ENCODE results near the gene SLF2. TPM values are rescaled to one million over a fixed set of nuclear protein-coding genes. Genes with fewer than 3 reads are reported as not detected.

Gene SLF2
- total and polyA plus RNA-seq, 12 donors = 4.8 to 23.6 (median 18.3) TPM

DNA sequence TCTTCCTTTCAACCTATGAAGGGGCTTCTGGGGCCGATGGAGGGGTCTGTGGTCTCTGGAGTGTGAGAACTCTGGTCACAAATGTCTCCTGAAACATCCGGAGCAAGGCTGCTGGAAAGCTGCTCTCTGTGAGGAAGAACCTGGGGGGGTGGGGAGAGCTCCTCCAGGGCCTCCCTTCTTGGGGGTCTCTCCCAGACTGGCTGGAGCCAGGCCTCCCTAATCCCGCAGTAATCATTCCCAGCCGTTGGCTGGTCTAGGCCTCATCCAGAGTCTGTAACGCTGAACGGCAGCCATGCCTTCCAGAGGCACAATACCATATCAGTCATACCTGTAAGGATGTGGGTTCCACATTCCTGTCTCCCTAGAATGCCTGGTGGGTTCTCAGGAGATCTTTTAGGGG is 82.4 kb downstream of the SLF2 start:
- 53 to 65% methylated on average over 6 of the region's 6 CpGs for WGBS, 2 donors
- H3K36me3 ChIP-seq = peaks cover 0 to 40% (median 7%) of the 10 kb centered on the region in 9 donors
- H3K4me3 ChIP-seq = no peak overlapping the region
- DNase-seq (no peak), ATAC-seq (no peak)
- H3K27ac ChIP-seq = no peak overlapping the region
- TF ChIP-seq, protein P1, sequence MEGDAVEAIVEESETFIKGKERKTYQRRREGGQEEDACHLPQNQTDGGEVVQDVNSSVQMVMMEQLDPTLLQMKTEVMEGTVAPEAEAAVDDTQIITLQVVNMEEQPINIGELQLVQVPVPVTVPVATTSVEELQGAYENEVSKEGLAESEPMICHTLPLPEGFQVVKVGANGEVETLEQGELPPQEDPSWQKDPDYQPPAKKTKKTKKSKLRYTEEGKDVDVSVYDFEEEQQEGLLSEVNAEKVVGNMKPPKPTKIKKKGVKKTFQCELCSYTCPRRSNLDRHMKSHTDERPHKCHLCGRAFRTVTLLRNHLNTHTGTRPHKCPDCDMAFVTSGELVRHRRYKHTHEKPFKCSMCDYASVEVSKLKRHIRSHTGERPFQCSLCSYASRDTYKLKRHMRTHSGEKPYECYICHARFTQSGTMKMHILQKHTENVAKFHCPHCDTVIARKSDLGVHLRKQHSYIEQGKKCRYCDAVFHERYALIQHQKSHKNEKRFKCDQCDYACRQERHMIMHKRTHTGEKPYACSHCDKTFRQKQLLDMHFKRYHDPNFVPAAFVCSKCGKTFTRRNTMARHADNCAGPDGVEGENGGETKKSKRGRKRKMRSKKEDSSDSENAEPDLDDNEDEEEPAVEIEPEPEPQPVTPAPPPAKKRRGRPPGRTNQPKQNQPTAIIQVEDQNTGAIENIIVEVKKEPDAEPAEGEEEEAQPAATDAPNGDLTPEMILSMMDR (IDR thresholded peaks at IDR 0.05) = no peak
- no peaks in the 10 kb centered on the region for H3K9me3 ChIP-seq
- H3K27me3 ChIP-seq = no peaks in the 10 kb centered on the region
- H3K4me1 ChIP-seq = peaks cover 4 to 31% (median 18%) of the 10 kb centered on the region in 9 donors
- intact Hi-C loops (cut with DNase I) = loop anchor here in 6 of 10 donors (2.0 to 10.0 kb wide), 5 partner anchors 18 to 70 kb away; partner anchors contain the start of genes KAZALD1 (in 2 of the 6), PDZD7 (in 1 of the 6) and SFXN3 (in 1 of the 6)

DNA sequence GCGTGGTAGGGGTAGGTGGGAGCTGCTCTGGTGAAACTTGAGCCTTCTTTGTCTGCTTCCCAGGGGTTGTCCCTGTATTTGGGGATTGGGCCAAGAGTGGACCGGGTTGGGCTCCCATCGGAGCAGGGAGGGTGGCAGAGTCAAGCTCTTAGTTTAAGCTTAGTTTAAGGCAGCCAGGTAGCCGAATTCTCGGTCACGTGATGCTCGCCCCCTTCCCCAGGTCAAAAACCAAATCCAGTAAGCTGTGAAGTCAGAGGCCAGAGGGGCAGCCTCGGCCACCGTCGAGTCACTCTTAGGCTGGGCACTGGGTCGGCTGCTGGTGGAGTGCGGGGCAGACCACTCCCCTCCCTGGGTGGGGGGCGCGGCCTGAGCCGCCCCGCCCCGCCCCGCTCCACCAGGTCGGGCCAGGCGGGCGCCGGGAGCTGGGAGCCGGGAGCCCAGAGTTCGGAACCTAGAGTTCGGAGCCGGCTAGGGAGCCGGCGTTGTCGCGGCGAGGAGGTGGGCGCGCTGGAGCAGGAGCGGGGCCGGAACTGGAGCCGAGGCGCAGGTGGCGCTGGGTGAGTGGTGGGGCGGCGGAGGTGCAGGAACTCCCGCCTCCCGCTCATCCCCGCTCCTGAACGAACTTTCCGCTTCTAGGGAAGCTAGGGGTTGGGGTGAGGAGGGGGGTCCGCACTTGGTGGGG is 84.1 kb downstream of the SLF2 start:
- peak in 1 of 2 donors; percentile 48 for DNase-seq

DNA sequence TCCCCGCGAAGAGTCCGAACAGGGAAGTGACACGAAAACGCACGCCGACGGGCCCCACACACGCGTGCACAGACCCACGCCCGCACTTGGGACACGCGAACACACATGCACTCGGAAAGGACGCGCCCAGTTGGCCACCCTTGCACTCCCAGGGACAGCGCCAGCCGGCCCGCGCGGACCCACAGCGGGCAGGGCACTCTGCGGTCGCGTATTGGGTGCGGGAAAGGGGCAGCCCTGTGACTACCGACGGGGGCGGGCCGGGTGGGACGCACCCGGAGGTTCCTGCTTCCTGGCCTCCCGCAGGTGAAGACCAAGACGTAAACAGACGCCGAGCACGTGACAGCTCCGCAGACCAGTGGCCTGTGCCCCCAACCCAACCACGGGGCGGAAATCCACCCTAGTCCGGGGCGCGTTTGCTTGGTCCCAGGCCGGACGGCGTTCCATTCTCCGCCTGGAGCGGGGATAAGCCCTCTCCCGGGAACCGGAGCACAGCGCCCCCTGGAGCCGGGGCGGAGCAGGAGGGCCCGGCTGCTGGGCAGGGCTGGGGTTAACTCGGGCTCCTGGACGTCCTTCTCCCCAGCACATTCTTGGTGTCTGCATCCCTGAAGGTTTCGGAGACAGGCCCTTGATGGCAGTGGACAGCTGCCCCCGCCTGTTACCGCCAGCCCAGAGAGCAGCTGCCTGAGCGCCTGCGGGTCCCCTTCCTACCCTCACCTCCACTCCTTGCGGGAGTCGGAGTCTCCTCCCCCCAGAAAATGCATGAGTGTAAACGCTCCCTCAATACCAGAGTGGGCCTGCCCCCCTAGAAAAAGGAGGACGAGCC is 84.8 kb downstream of the SLF2 start:
- H3K4me3 ChIP-seq = peak overlapping the region; percentile 44 to 93 (median 85)
- H3K36me3 ChIP-seq = peaks cover 0 to 18% (median 0%) of the 10 kb centered on the region in 9 donors
- intact Hi-C loops (cut with DNase I) = loop anchor here in 5 of 10 donors (1.0 to 10.0 kb wide), 5 partner anchors 15 to 67 kb away; partner anchors contain the start of genes KAZALD1 (in 2 of the 5), PDZD7 (in 1 of the 5) and SFXN3 (in 1 of the 5)
- no peaks in the 10 kb centered on the region for H3K27me3 ChIP-seq
- WGBS, 2 donors = 1% methylated on average over 66 of the region's 66 CpGs
- H3K9me3 ChIP-seq = no peaks in the 10 kb centered on the region
- TF ChIP-seq, protein P1 (IDR thresholded peaks at IDR 0.05) = peak; percentile 76 to 96 (median 90)
- peak overlapping the region; percentile 98 to 100 (median 100) for H3K27ac ChIP-seq
- DNase-seq = peak; percentile 73 to 87
- peaks cover 15 to 52% (median 42%) of the 10 kb centered on the region in 9 donors for H3K4me1 ChIP-seq
- ATAC-seq = peak; percentile 30 to 66 (median 56)

More for the DNA sequence above, 84.1 kb downstream of the SLF2 start:
- Histone ChIP-seq H3K4me3 (peak overlapping the region; percentile 44 to 93 (median 85)), H3K36me3 (peaks cover 0 to 23% (median 0%) of the 10 kb centered on the region in 9 donors), H3K9me3 (no peaks in the 10 kb centered on the region), H3K4me1 (peaks cover 7 to 45% (median 35%) of the 10 kb centered on the region in 9 donors), H3K27me3 (no peaks in the 10 kb centered on the region), H3K27ac (peak overlapping the region; percentile 98 to 100 (median 100))
- 5% methylated on average over 43 to 46 of the region's 46 CpGs for WGBS, 2 donors
- ATAC-seq = peak in 1 of 8 donors; percentile 4
- TF ChIP-seq, protein P1 (IDR thresholded peaks at IDR 0.05) = no peak
- intact Hi-C loops (cut with DNase I) = loop anchor here in 3 of 10 donors (1.0 to 10.0 kb wide), 5 partner anchors 16 to 68 kb away; partner anchors contain the start of genes KAZALD1 (in 2 of the 3), PDZD7 (in 1 of the 3) and SFXN3 (in 1 of the 3)

Data from heart right ventricle (tissue), 16 donors.